ENCODE data around the gene ERMARD. TPM values are rescaled to one million over a fixed set of nuclear protein-coding genes. Genes with fewer than 3 reads are reported as not detected.

Gene ERMARD
- total RNA-seq, 1 donor from 2014 or later = 34.2 TPM

- DNase-seq (ENCODE audit: low read depth) = no peak
- Histone ChIP-seq H3K4me3 (ENCODE audit: low read depth, low read length) (no peak overlapping the region), H3K27me3 (ENCODE audit: control insufficient read depth, insufficient read depth, low read length) (peaks cover 6% of the 10 kb centered on the region), H3K36me3 (ENCODE audit: control insufficient read depth, insufficient read depth, low read length) (no peaks in the 10 kb centered on the region)
- no peak for TF ChIP-seq CTCF (IDR thresholded peaks at IDR 0.05; ENCODE audit: insufficient read depth, low read length, poor library complexity, severe bottlenecking)
These were observed 42.0 kb downstream of the ERMARD start for GRCh38 chr6:169793408-169793807.

- H3K36me3 ChIP-seq (ENCODE audit: control insufficient read depth, insufficient read depth, low read length) = no peaks in the 10 kb centered on the region
- H3K27me3 ChIP-seq (ENCODE audit: control insufficient read depth, insufficient read depth, low read length) = no peaks in the 10 kb centered on the region
- no peak overlapping the region for H3K4me3 ChIP-seq (ENCODE audit: low read depth, low read length)
- no peak for DNase-seq (ENCODE audit: low read depth)
- TF ChIP-seq CTCF (IDR thresholded peaks at IDR 0.05; ENCODE audit: insufficient read depth, low read length, poor library complexity, severe bottlenecking) = no peak
These were observed 43.1 kb downstream of the ERMARD start for GRCh38 chr6:169794317-169795055.

- Histone ChIP-seq H3K27me3 (ENCODE audit: control insufficient read depth, insufficient read depth, low read length) (no peaks in the 10 kb centered on the region), H3K4me3 (ENCODE audit: low read depth, low read length) (no peak overlapping the region), H3K36me3 (ENCODE audit: control insufficient read depth, insufficient read depth, low read length) (no peaks in the 10 kb centered on the region)
- TF ChIP-seq CTCF (IDR thresholded peaks at IDR 0.05; ENCODE audit: insufficient read depth, low read length, poor library complexity, severe bottlenecking) = no peak
- DNase-seq (ENCODE audit: low read depth) = no peak
These were observed 43.8 kb downstream of the ERMARD start for GRCh38 chr6:169795196-169795595.

- TF ChIP-seq CTCF (IDR thresholded peaks at IDR 0.05; ENCODE audit: insufficient read depth, low read length, poor library complexity, severe bottlenecking) = no peak
- H3K4me3 ChIP-seq (ENCODE audit: low read depth, low read length) = no peak overlapping the region
- no peak for DNase-seq (ENCODE audit: low read depth)
- no peaks in the 10 kb centered on the region for H3K36me3 ChIP-seq (ENCODE audit: control insufficient read depth, insufficient read depth, low read length)
- peaks cover under 1% of the 10 kb centered on the region for H3K27me3 ChIP-seq (ENCODE audit: control insufficient read depth, insufficient read depth, low read length)
These were observed 47.5 kb downstream of the ERMARD start for GRCh38 chr6:169798764-169799473.

DNA sequence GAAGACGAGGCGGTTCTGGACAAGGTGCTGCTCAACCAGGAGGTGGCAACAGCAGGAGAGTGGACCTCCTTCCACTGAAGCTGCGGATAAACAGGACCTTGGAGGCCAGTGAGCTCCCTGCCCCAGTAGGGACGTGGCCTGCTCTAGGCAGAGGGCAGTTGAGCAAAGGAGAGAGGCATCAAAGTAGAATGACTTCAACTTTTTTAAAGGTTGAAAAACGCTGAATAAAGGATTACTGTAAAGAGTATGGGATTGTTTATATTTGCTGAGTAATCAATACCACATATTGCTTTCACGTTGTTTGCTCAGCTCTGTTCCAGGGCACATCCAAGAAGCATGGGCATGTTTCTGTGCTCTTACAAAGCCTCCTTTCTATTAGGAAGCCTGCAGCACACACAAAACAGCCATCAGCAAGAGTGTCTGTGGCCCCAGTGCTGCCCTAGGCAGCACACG is 48.1 kb downstream of the ERMARD start:
- Histone ChIP-seq H3K4me3 (ENCODE audit: low read depth, low read length) (no peak overlapping the region), H3K36me3 (ENCODE audit: control insufficient read depth, insufficient read depth, low read length) (no peaks in the 10 kb centered on the region), H3K27me3 (ENCODE audit: control insufficient read depth, insufficient read depth, low read length) (peaks cover 6% of the 10 kb centered on the region)
- DNase-seq (ENCODE audit: low read depth) = no peak
- no peak for TF ChIP-seq CTCF (IDR thresholded peaks at IDR 0.05; ENCODE audit: insufficient read depth, low read length, poor library complexity, severe bottlenecking)

Data from kidney epithelial cell (primary cell).